HepG2 (cell line): ENCODE data around the gene UBE2I. TPM values are rescaled to one million over a fixed set of nuclear protein-coding genes. Genes with fewer than 3 reads are reported as not detected.

Experiments
- CEBPB ChIP-seq: IDR thresholded peaks from 2 replicates; pipeline ENCODE4 v1.6.1; 2011; ENCODE audit warnings: low read depth, low read length, improper control_type of control experiment, borderline replicate concordance
- FIP1L1 ChIP-seq: fragments of 200-400 bp; formaldehyde crosslinking; IDR thresholded peaks from 2 replicates; pipeline ENCODE4 v1.6.1; 2018; ENCODE audit warnings: low read depth, mild to moderate bottlenecking, low read length, moderate library complexity, borderline replicate concordance; ENCODE audit not compliant: insufficient read depth
- GABPA ChIP-seq, 2 experiments: IDR thresholded peaks; 2 replicates each; pipeline ENCODE4 v1.6.1; 2011 to 2016; ENCODE audit warnings: low read depth in 2 of 2, low read length in 1 of 2, missing biosample characterization in 1 of 2, missing genetic modification characterization in 1 of 2
- HOXA5 ChIP-seq: sonication (generic); formaldehyde crosslinking; IDR thresholded peaks from 2 replicates; pipeline ENCODE4 v1.4.0; 2020; ENCODE audit warnings: missing genetic modification reagents
- IKZF4 ChIP-seq: sonication (generic); formaldehyde crosslinking; IDR thresholded peaks from 2 replicates; pipeline ENCODE4 v1.5.1; 2020; ENCODE audit warnings: borderline replicate concordance, mild to moderate bottlenecking, low read depth, missing genetic modification reagents; ENCODE audit errors: not compliant biosample characterization
- KDM5B ChIP-seq: sonication (generic); formaldehyde crosslinking; IDR thresholded peaks from 2 replicates; pipeline ENCODE4 v1.4.0; 2020; ENCODE audit warnings: missing genetic modification reagents, mild to moderate bottlenecking, borderline replicate concordance
- PHF21A ChIP-seq: sonication (generic); formaldehyde crosslinking; IDR thresholded peaks from 2 replicates; pipeline ENCODE4 v1.5.0; 2020; ENCODE audit warnings: mild to moderate bottlenecking, missing genetic modification reagents
- PHF8 ChIP-seq: sonication (generic); formaldehyde crosslinking; IDR thresholded peaks from 2 replicates; pipeline ENCODE4 v1.5.0; 2020; ENCODE audit warnings: missing genetic modification reagents
- SAP130 ChIP-seq: IDR thresholded peaks from 2 replicates; pipeline ENCODE4 v1.6.1; 2016; ENCODE audit warnings: low read depth
- SIN3A ChIP-seq: IDR thresholded peaks from 2 replicates; pipeline ENCODE4 v1.6.1; 2011; ENCODE audit warnings: low read depth, mild to moderate bottlenecking, control low read depth, low read length, borderline replicate concordance
- TAF1 ChIP-seq: sonication (generic); formaldehyde crosslinking; IDR thresholded peaks from 2 replicates; pipeline ENCODE4 v1.4.0; 2020; ENCODE audit warnings: missing genetic modification reagents
- ZFP41 ChIP-seq: sonication (generic); formaldehyde crosslinking; IDR thresholded peaks from 2 replicates; pipeline ENCODE4 v1.4.0; 2020; ENCODE audit warnings: mild to moderate bottlenecking, missing genetic modification reagents, borderline replicate concordance
- ZIK1 ChIP-seq: sonication (generic); formaldehyde crosslinking; IDR thresholded peaks from 2 replicates; pipeline ENCODE4 v1.5.0; 2020; ENCODE audit warnings: mild to moderate bottlenecking, low read depth, missing genetic modification reagents, borderline replicate concordance
- ZNF501 ChIP-seq: sonication (generic); formaldehyde crosslinking; IDR thresholded peaks from 2 replicates; pipeline ENCODE4 v1.5.1; 2020; ENCODE audit warnings: mild to moderate bottlenecking, moderate library complexity, missing genetic modification reagents
- ZNF616 ChIP-seq: sonication (generic); formaldehyde crosslinking; IDR thresholded peaks from 2 replicates; pipeline ENCODE4 v1.5.0; 2020; ENCODE audit warnings: low read depth, mild to moderate bottlenecking, missing genetic modification reagents
- ZNF776 ChIP-seq: sonication (generic); formaldehyde crosslinking; IDR thresholded peaks from 2 replicates; pipeline ENCODE4 v1.4.0; 2020; ENCODE audit warnings: mild to moderate bottlenecking, missing genetic modification reagents
- polyA plus RNA-seq, 8 experiments: library from polyadenylated mRNA; depleted of rRNA in 3 of 8; stranded (reverse) in 7 of 8; unstranded in 1 of 8; fragments of >200 nt; fragmentation: Illumina TruSeq in 4 of 8; extraction: Trizol in 4 of 8; gene quantifications; 2 replicates each; pipeline versions ENCODE4 v1.2.1 to v1.2.3, GENCODE V29; 2011 to 2016; ENCODE audit warnings: low read depth in 4 of 8, missing spikeins in 1 of 8, mixed read lengths in 1 of 8; ENCODE audit not compliant: insufficient read depth in 1 of 8
- total RNA-seq, 5 experiments: library from RNA; depleted of rRNA; stranded (reverse); fragments of >200 nt; fragmentation: Illumina TruSeq; extraction: Trizol; gene quantifications; 2 replicates each; pipeline ENCODE4 v1.2.3, GENCODE V29; 2016; ENCODE audit warnings: low read depth in 1 of 5
- TF ChIP-seq, protein P1 (sequence below): fragments of 450-650 bp; IDR thresholded peaks from 2 replicates; pipeline ENCODE4 v1.6.1; 2017
- TF ChIP-seq, protein P2 (sequence below): sonication (generic); formaldehyde crosslinking; IDR thresholded peaks from 2 replicates; pipeline ENCODE4 v1.5.1; 2020; ENCODE audit warnings: mild to moderate bottlenecking, missing genetic modification reagents, moderate library complexity
- TF ChIP-seq, protein P3 (sequence below): sonication (generic); formaldehyde crosslinking; IDR thresholded peaks from 2 replicates; pipeline ENCODE4 v1.4.0; 2020; ENCODE audit warnings: low read depth, mild to moderate bottlenecking, missing genetic modification reagents

The UBE2I gene
- total and polyA plus RNA-seq, 2 of the 13 experiments (the other 11 are each of a cell fraction or from before 2014, with no cell fraction given), result 75.8 to 98.9 TPM

DNA sequence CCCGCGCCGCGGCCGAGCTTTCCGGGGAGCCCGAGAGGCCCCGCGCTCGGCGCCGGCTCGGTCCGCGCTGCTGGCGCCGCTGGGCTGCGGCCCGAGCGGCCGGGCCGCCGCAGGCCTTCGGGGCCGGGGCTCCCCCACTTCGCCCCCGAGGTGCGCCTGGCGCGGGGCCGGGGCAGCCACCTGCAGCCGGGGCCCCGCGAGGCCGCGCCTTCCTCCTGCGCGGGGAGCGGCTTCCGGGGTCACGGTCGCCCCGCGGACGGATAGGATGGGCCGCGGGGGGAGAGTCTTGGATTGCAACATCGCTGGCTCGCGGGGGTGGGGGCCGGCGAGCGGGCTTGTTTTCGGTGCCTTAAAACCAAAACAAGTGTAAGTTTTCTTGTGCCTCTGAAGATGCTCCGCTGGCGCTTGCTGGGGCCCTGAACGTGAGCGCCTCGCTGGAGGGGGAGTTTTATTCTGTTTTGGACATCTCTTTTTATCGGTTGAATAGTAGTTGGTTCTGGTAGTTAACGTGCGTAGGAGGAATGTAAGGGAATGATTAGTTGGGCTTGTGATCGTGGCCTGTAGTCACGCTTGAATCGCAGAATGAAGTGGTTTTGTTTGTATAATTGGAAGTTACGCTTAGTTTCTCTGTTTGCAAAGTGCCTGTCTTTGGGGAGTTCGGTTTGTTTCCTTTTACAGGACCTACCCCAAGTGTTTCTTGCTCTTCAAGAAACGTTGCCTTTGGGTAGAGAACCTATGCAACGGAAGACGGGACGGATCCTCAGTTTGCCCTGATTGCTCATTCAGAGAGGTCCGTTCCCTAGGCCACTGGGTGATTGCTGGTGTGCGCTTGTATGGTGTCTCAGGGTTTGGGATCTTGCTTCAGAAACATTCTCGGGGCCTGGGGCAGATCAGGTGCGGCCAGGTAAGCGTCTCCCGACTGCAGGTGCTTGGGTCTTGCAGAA, 724 bp downstream of the UBE2I start (continued):
- TF ChIP-seq, protein P1, sequence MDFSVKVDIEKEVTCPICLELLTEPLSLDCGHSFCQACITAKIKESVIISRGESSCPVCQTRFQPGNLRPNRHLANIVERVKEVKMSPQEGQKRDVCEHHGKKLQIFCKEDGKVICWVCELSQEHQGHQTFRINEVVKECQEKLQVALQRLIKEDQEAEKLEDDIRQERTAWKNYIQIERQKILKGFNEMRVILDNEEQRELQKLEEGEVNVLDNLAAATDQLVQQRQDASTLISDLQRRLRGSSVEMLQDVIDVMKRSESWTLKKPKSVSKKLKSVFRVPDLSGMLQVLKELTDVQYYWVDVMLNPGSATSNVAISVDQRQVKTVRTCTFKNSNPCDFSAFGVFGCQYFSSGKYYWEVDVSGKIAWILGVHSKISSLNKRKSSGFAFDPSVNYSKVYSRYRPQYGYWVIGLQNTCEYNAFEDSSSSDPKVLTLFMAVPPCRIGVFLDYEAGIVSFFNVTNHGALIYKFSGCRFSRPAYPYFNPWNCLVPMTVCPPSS, result no peak
- TF ChIP-seq ZNF616 (CRISPR knock-in tag) (no peak), ZNF776 (CRISPR knock-in tag) (no peak), SIN3A (peak; percentile 22; the same call in 1 of the 2 replicates), CEBPB (peak; percentile 77; the same call in 1 of the 2 replicates), IKZF4 (CRISPR knock-in tag) (no peak), PHF8 (CRISPR knock-in tag) (peak; percentile 39; the same call in 1 of the 2 replicates), FIP1L1 (no peak), PHF21A (0 out of 2 replicates have a peak, but pooled peaks have one; percentile 13), ZIK1 (CRISPR knock-in tag) (no peak), TAF1 (0 out of 2 replicates have a peak, but pooled peaks have one; percentile 2), HOXA5 (CRISPR knock-in tag) (no peak), KDM5B (CRISPR knock-in tag) (no peak), ZFP41 (no peak), SAP130 (CRISPR knock-in tag) (peak; percentile 15; the same call in 1 of the 2 replicates), GABPA (IDR thresholded peaks at IDR 0.05; ENCODE audit: low read depth, low read length) (peak; percentile 29), GABPA (CRISPR knock-in tag; IDR thresholded peaks at IDR 0.05; ENCODE audit: low read depth) (no peak), ZNF501 (CRISPR knock-in tag) (no peak)
- TF ChIP-seq, protein P2, sequence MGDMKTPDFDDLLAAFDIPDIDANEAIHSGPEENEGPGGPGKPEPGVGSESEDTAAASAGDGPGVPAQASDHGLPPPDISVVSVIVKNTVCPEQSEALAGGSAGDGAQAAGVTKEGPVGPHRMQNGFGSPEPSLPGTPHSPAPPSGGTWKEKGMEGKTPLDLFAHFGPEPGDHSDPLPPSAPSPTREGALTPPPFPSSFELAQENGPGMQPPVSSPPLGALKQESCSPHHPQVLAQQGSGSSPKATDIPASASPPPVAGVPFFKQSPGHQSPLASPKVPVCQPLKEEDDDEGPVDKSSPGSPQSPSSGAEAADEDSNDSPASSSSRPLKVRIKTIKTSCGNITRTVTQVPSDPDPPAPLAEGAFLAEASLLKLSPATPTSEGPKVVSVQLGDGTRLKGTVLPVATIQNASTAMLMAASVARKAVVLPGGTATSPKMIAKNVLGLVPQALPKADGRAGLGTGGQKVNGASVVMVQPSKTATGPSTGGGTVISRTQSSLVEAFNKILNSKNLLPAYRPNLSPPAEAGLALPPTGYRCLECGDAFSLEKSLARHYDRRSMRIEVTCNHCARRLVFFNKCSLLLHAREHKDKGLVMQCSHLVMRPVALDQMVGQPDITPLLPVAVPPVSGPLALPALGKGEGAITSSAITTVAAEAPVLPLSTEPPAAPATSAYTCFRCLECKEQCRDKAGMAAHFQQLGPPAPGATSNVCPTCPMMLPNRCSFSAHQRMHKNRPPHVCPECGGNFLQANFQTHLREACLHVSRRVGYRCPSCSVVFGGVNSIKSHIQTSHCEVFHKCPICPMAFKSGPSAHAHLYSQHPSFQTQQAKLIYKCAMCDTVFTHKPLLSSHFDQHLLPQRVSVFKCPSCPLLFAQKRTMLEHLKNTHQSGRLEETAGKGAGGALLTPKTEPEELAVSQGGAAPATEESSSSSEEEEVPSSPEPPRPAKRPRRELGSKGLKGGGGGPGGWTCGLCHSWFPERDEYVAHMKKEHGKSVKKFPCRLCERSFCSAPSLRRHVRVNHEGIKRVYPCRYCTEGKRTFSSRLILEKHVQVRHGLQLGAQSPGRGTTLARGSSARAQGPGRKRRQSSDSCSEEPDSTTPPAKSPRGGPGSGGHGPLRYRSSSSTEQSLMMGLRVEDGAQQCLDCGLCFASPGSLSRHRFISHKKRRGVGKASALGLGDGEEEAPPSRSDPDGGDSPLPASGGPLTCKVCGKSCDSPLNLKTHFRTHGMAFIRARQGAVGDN, result peak; percentile 12; the same call in 1 of the 2 replicates
- TF ChIP-seq, protein P3, sequence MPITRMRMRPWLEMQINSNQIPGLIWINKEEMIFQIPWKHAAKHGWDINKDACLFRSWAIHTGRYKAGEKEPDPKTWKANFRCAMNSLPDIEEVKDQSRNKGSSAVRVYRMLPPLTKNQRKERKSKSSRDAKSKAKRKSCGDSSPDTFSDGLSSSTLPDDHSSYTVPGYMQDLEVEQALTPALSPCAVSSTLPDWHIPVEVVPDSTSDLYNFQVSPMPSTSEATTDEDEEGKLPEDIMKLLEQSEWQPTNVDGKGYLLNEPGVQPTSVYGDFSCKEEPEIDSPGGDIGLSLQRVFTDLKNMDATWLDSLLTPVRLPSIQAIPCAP (CRISPR knock-in tag), result no peak
